BJ (cell line): ENCODE data around the gene ID3. TPM values are rescaled to one million over a fixed set of nuclear protein-coding genes. Genes with fewer than 3 reads are reported as not detected.

ENCODE experiments used
- CTCF ChIA-PET: fragments of 350-600 bp; formaldehyde crosslinking; extraction: SDS; loops from one replicate; lab custom pipeline; 2021; ENCODE audit warnings: antibody characterized with exemption, inconsistent platforms; lab: Yijun Ruan, JAX
- POLR2A ChIA-PET: fragments of 300-600 bp; sonication (Branson Sonifier 250); formaldehyde crosslinking; extraction: SDS; loops from one replicate; lab custom pipeline; 2021; ENCODE audit warnings: antibody characterized with exemption; lab: Charles Lee
- DNase-seq: peaks from one replicate; pipeline ENCODE4 v3.0.0-alpha.2; 2011; ENCODE audit warnings: low read depth
- H3K27me3 ChIP-seq: 2 replicates; pipeline ENCODE4 v1.6.0; 2011; ENCODE audit warnings: low read length; ENCODE audit not compliant: control insufficient read depth, insufficient read depth
- H3K36me3 ChIP-seq: 2 replicates; pipeline ENCODE4 v1.5.1; 2011; ENCODE audit warnings: low read length; ENCODE audit not compliant: control insufficient read depth, insufficient read depth
- H3K4me3 ChIP-seq: 2 replicates; pipeline ENCODE4 v1.5.1; 2011; ENCODE audit warnings: low read depth, mild to moderate bottlenecking, control low read depth, low read length
- polyA plus RNA-seq: library from polyadenylated mRNA; depleted of rRNA; stranded (reverse); fragments of >200 nt; gene quantifications from 2 replicates; pipeline ENCODE4 v1.2.3, GENCODE V29; 2011
- TF ChIP-seq, protein P1 (sequence below): IDR thresholded peaks from 2 replicates; pipeline ENCODE4 v1.5.1; 2011; ENCODE audit warnings: low read depth, mild to moderate bottlenecking, control low read depth, inconsistent platforms, low read length, moderate library complexity; ENCODE audit not compliant: insufficient read depth

ID3 gene
- polyA plus RNA-seq, 1 experiment = 379 TPM

GRCh38 chr1:23562137-23562876 lies 3.0 kb upstream of the ID3 start:
- Histone ChIP-seq H3K36me3 (no peaks in the 10 kb centered on the region), H3K4me3 (no peak overlapping the region), H3K27me3 (no peaks in the 10 kb centered on the region)
- POLR2A ChIA-PET = no interaction called here
- TF ChIP-seq, protein P1, sequence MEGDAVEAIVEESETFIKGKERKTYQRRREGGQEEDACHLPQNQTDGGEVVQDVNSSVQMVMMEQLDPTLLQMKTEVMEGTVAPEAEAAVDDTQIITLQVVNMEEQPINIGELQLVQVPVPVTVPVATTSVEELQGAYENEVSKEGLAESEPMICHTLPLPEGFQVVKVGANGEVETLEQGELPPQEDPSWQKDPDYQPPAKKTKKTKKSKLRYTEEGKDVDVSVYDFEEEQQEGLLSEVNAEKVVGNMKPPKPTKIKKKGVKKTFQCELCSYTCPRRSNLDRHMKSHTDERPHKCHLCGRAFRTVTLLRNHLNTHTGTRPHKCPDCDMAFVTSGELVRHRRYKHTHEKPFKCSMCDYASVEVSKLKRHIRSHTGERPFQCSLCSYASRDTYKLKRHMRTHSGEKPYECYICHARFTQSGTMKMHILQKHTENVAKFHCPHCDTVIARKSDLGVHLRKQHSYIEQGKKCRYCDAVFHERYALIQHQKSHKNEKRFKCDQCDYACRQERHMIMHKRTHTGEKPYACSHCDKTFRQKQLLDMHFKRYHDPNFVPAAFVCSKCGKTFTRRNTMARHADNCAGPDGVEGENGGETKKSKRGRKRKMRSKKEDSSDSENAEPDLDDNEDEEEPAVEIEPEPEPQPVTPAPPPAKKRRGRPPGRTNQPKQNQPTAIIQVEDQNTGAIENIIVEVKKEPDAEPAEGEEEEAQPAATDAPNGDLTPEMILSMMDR = no peak
- CTCF ChIA-PET = interaction anchor here (0.8 to 23.8 kb wide), 2 partner anchors 15 to 73 kb away, joined by 3 to 644 read pairs; no protein-coding TSS in a partner anchor
- DNase-seq = peak; percentile 95

DNA sequence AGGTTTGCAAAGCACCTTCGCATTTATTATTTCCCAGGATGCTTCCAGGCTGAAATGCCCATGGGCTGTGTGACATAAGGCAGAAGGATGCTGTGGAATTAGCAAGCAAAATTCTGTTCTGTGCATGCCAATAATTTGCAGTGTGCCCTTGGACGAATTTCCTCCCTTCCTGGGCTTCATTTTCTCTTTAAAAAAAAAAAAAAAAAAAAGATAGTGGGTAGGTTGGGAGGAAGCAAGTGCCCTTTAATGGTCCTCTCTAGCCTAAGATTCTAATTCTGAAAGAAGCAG lies 2.5 kb upstream of the ID3 start:
- TF ChIP-seq, protein P1 = no peak
- Histone ChIP-seq H3K27me3 (no peaks in the 10 kb centered on the region), H3K4me3 (no peak overlapping the region), H3K36me3 (no peaks in the 10 kb centered on the region)
- POLR2A ChIA-PET = no interaction called here
- no peak for DNase-seq
- CTCF ChIA-PET = interaction anchor here (0.6 to 23.8 kb wide), 3 partner anchors 16 to 271 kb away, joined by 3 to 644 read pairs (median 3); no protein-coding TSS in a partner anchor

GRCh38 chr1:23561076-23561812 lies 1.9 kb upstream of the ID3 start:
- Histone ChIP-seq H3K4me3 (no peak overlapping the region), H3K27me3 (no peaks in the 10 kb centered on the region), H3K36me3 (no peaks in the 10 kb centered on the region)
- TF ChIP-seq, protein P1 = no peak
- ChIA-PET POLR2A (no interaction called here), CTCF (interaction anchor here (0.6 to 23.8 kb wide), 2 partner anchors 74 to 271 kb away, joined by 3 to 644 read pairs; no protein-coding TSS in a partner anchor)
- DNase-seq = no peak

- TF ChIP-seq, protein P1 = no peak
- DNase-seq = no peak
- H3K4me3 ChIP-seq = peak overlapping the region; percentile 25
- H3K36me3 ChIP-seq = no peaks in the 10 kb centered on the region
- H3K27me3 ChIP-seq = no peaks in the 10 kb centered on the region
- ChIA-PET POLR2A (interaction anchor here (0.7 to 1.6 kb wide), 5 partner anchors 17 to 1056 kb away, joined by 3 to 6 read pairs (median 4); no protein-coding TSS in a partner anchor), CTCF (interaction anchor here (0.6 to 23.8 kb wide), 9 partner anchors 8 to 131 kb away, joined by 3 to 644 read pairs (median 3); partner anchors contain the start of gene RPL11)
Measured at GRCh38 chr1:23559985-23560741, 862 bp upstream of the ID3 start.
